GM12878 (cell line): ENCODE data around the gene ELOVL5. TPM values are rescaled to one million over a fixed set of nuclear protein-coding genes. Genes with fewer than 3 reads are reported as not detected.

ENCODE experiments used
- ATAC-seq: fragments of 200-7000 bp; cut with Tn5 transposase; 3 replicates; pipeline ENCODE4 v1.9.1; 2020; ENCODE audit warnings: mild to moderate bottlenecking, moderate library complexity
- BruUV-seq: library from RNA; stranded (reverse); fragments of 400-500 nt; replicated peaks from 2 replicates; lab custom pipeline; 2021; lab: Mats Ljungman, UMichigan
- CTCF ChIA-PET: fragments of 300-600 bp; sonication (Branson Sonifier 250); formaldehyde crosslinking; extraction: SDS; loops from one replicate; lab custom pipeline; 2021; ENCODE audit warnings: inconsistent platforms; lab: Yijun Ruan, JAX
- POLR2A ChIA-PET: fragments of 350-600 bp; formaldehyde crosslinking; extraction: SDS; loops from one replicate; lab custom pipeline; 2021; ENCODE audit warnings: inconsistent platforms; lab: Charles Lee
- RAD21 ChIA-PET: fragments of 300-600 bp; sonication (Branson Sonifier 250); formaldehyde crosslinking; loops from one replicate; lab custom pipeline; 2023; ENCODE audit warnings: antibody characterized with exemption; ENCODE audit not compliant: unreplicated experiment; lab: Charles Lee
- SMC1A ChIA-PET: fragments of 300-600 bp; sonication (Branson Sonifier 250); formaldehyde crosslinking; loops from one replicate; lab custom pipeline; 2023; ENCODE audit not compliant: unreplicated experiment, uncharacterized antibody; lab: Charles Lee
- DNase-seq: peaks from one replicate; pipeline ENCODE4 v3.0.0-alpha.2; 2011; ENCODE audit warnings: low read depth, low spot score
- FAIRE-seq: peaks from 3 replicates; lab custom pipeline; 2011; peaks lifted over from hg19 to GRCh38; lab: Jason Lieb, UNC
- H2AFZ ChIP-seq: 2 replicates; pipeline ENCODE4 v1.6.0; 2011; ENCODE audit warnings: low read depth, low read length, control low read depth; ENCODE audit not compliant: control insufficient read depth
- H3K27ac ChIP-seq: 2 replicates; pipeline ENCODE4 v1.5.1; 2011; ENCODE audit warnings: control low read depth; ENCODE audit not compliant: control insufficient read depth, insufficient read depth
- H3K27me3 ChIP-seq, 2 experiments: replicated peaks in 1 of 2; 2 replicates each; pipeline versions ENCODE4 v1.6.0 to v1.6.1; 2011; ENCODE audit warnings: low read length in 1 of 2; ENCODE audit not compliant: control insufficient read depth in 2 of 2, insufficient read depth in 2 of 2
- H3K36me3 ChIP-seq, 2 experiments: 2 replicates each; pipeline ENCODE4 v1.5.1; 2011; ENCODE audit warnings: low read length in 1 of 2; ENCODE audit not compliant: control insufficient read depth in 2 of 2, insufficient read depth in 2 of 2
- H3K4me1 ChIP-seq: 2 replicates; pipeline ENCODE4 v1.6.1; 2011; ENCODE audit warnings: mild to moderate bottlenecking, low read length, moderate library complexity, mixed read lengths; ENCODE audit not compliant: control insufficient read depth, insufficient read depth
- H3K4me2 ChIP-seq: 2 replicates; pipeline ENCODE4 v1.6.0; 2011; ENCODE audit warnings: control low read depth; ENCODE audit not compliant: control insufficient read depth, insufficient read depth
- H3K4me3 ChIP-seq: fragments of 200-600 bp; sonication (generic); 2 replicates; pipeline ENCODE4 v1.5.1; 2016
- H3K79me2 ChIP-seq: 2 replicates; pipeline ENCODE4 v1.6.0; 2011; ENCODE audit warnings: low read length; ENCODE audit not compliant: control insufficient read depth, insufficient read depth
- H3K9ac ChIP-seq: 2 replicates; pipeline ENCODE4 v1.8.0; 2011; ENCODE audit warnings: low read length, control low read depth, mixed read lengths; ENCODE audit not compliant: control insufficient read depth, insufficient read depth
- H3K9me3 ChIP-seq: replicated peaks from 3 replicates; pipeline ENCODE4 v1.5.1; 2011; ENCODE audit warnings: mild to moderate bottlenecking, low read length; ENCODE audit not compliant: control insufficient read depth, insufficient read depth
- H4K20me1 ChIP-seq: 2 replicates; pipeline ENCODE4 v1.6.0; 2011; ENCODE audit not compliant: control insufficient read depth, insufficient read depth
- CEBPZ ChIP-seq: fragments of 150-350 bp; IDR thresholded peaks from 2 replicates; pipeline ENCODE4 v1.6.1; 2016; ENCODE audit warnings: low read depth, low read length
- DPF2 ChIP-seq: fragments of 450-650 bp; IDR thresholded peaks from 2 replicates; pipeline ENCODE4 v1.6.1; 2017; ENCODE audit warnings: mild to moderate bottlenecking
- ETV6 ChIP-seq, 2 experiments: fragments of 450-650 bp in 1 of 2; IDR thresholded peaks in 1 of 2; conservative IDR thresholded peaks in 1 of 2; 2 replicates each; pipeline ENCODE4 v1.6.1; 2014; ENCODE audit warnings: antibody characterized with exemption in 1 of 2, borderline replicate concordance in 1 of 2, low read depth in 1 of 2, mild to moderate bottlenecking in 1 of 2, moderate library complexity in 1 of 2
- MTA3 ChIP-seq: IDR thresholded peaks from 2 replicates; pipeline ENCODE4 v1.6.1; 2012; ENCODE audit warnings: low read length, inconsistent platforms, borderline replicate concordance
- NFIC ChIP-seq: IDR thresholded peaks from 2 replicates; pipeline ENCODE4 v1.6.1; 2012; ENCODE audit warnings: low read depth, mild to moderate bottlenecking, inconsistent platforms, low read length, moderate library complexity
- NR2C1 ChIP-seq: fragments of 450-650 bp; IDR thresholded peaks from 2 replicates; pipeline ENCODE4 v1.6.1; 2017; ENCODE audit warnings: antibody characterized with exemption, mild to moderate bottlenecking, moderate library complexity
- POLR2A ChIP-seq: IDR thresholded peaks from 2 replicates; pipeline ENCODE4 v1.6.1; 2011; ENCODE audit warnings: low read depth, mild to moderate bottlenecking, low read length
- RAD21 ChIP-seq: IDR thresholded peaks from 2 replicates; pipeline ENCODE4 v1.6.1; 2011; ENCODE audit warnings: mild to moderate bottlenecking, low read depth, low read length, moderate library complexity; ENCODE audit not compliant: insufficient read depth
- RFX5 ChIP-seq: IDR thresholded peaks from 2 replicates; pipeline ENCODE4 v1.6.1; 2011; ENCODE audit warnings: low read depth, low read length, improper control_type of control experiment
- SPI1 ChIP-seq: IDR thresholded peaks from 2 replicates; pipeline ENCODE4 v1.6.1; 2011; ENCODE audit warnings: low read depth, mild to moderate bottlenecking, low read length, moderate library complexity, borderline replicate concordance; ENCODE audit not compliant: insufficient read depth
- SRF ChIP-seq, 2 experiments: IDR thresholded peaks; 2 replicates each; pipeline ENCODE4 v1.6.1; 2011; ENCODE audit warnings: low read depth in 2 of 2, low read length in 2 of 2, mild to moderate bottlenecking in 1 of 2, moderate library complexity in 1 of 2
- TCF7 ChIP-seq: IDR thresholded peaks from 2 replicates; pipeline ENCODE4 v1.6.1; 2014; ENCODE audit warnings: antibody characterized with exemption, borderline replicate concordance
- WGBS: methylation state at CpG from one replicate; pipeline ENCODE4 v1.1.6; 2016; ENCODE audit warnings: low lambda C conversion rate; ENCODE audit not compliant: insufficient replicate concordance, insufficient coverage; ENCODE audit errors: missing lambda C conversion rate; 5-methylcytosine and 5-hydroxymethylcytosine counted together
- in situ Hi-C: fragments of 300-500 bp; cut with MboI; formaldehyde crosslinking; loops from 9 replicates; pipeline ENCODE4 v1.14.3; 2018; ENCODE audit warnings: mixed read lengths
- intact Hi-C: fragments of 100-400 bp; cut with micrococcal nuclease; formaldehyde crosslinking; loops from one replicate; pipeline ENCODE4 v1.14.2; 2022; ENCODE audit not compliant: unreplicated experiment
- polyA plus RNA-seq, 11 experiments: library from polyadenylated mRNA; depleted of rRNA in 4 of 11; unstranded in 6 of 11; stranded (reverse) in 5 of 11; fragments of >200 nt; fragmentation: Nextera tagmentation in 4 of 11; fragmentation: Illumina TruSeq in 1 of 11; extraction: Ambion mirVana in 4 of 11; extraction: Trizol in 1 of 11; gene quantifications; 1 replicate in 1 of 11; 2 replicates in 10 of 11; pipeline versions ENCODE4 v1.2.1 to v1.2.3, GENCODE V29; 2011 to 2016; ENCODE audit warnings: inconsistent platforms in 2 of 11, missing spikeins in 2 of 11, low read depth in 1 of 11
- total RNA-seq, 4 experiments: library from RNA; depleted of rRNA in 3 of 4; stranded (reverse); fragments of >200 nt in 3 of 4; fragmentation: Illumina TruSeq in 1 of 4; extraction: Trizol in 1 of 4; gene quantifications; 2 replicates each; pipeline versions ENCODE4 v1.2.1 to v1.2.3, GENCODE V29; 2013 to 2021
- TF ChIP-seq, protein P1 (sequence below): IDR thresholded peaks from 2 replicates; pipeline ENCODE4 v1.6.1; 2012; ENCODE audit warnings: mild to moderate bottlenecking, low read depth, low read length
- TF ChIP-seq, protein P2 (sequence below): IDR thresholded peaks from 2 replicates; pipeline ENCODE4 v1.6.1; 2011; ENCODE audit warnings: borderline replicate concordance, low read depth, mild to moderate bottlenecking, moderate library complexity, low read length; ENCODE audit not compliant: insufficient read depth, poor library complexity, severe bottlenecking

ELOVL5 gene
- total and polyA plus RNA-seq, 10 of the 15 experiments (the other 5 are each of a cell fraction or from before 2014, with no cell fraction given), result 156 to 241 (median 196) TPM

DNA sequence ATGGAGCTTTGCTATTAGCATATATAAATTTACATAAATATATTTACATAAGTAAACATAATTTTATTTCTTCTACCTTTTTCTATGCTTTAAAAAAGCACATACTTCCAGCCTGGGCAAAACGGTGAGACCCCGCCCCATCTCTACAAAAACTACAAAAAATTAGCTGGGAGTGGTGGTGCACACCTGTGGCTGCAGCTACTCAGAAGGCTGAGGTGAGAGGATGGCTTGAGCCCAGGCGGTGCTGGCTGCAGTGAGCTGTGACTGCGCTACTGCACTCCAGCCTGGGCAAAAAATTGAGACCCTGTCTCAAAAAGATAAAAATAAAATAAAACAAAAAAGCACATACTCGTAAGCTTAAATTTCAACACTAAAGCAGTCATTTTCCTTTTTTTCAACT is 30.3 kb downstream of the ELOVL5 start (continued):
- TF ChIP-seq, protein P1, sequence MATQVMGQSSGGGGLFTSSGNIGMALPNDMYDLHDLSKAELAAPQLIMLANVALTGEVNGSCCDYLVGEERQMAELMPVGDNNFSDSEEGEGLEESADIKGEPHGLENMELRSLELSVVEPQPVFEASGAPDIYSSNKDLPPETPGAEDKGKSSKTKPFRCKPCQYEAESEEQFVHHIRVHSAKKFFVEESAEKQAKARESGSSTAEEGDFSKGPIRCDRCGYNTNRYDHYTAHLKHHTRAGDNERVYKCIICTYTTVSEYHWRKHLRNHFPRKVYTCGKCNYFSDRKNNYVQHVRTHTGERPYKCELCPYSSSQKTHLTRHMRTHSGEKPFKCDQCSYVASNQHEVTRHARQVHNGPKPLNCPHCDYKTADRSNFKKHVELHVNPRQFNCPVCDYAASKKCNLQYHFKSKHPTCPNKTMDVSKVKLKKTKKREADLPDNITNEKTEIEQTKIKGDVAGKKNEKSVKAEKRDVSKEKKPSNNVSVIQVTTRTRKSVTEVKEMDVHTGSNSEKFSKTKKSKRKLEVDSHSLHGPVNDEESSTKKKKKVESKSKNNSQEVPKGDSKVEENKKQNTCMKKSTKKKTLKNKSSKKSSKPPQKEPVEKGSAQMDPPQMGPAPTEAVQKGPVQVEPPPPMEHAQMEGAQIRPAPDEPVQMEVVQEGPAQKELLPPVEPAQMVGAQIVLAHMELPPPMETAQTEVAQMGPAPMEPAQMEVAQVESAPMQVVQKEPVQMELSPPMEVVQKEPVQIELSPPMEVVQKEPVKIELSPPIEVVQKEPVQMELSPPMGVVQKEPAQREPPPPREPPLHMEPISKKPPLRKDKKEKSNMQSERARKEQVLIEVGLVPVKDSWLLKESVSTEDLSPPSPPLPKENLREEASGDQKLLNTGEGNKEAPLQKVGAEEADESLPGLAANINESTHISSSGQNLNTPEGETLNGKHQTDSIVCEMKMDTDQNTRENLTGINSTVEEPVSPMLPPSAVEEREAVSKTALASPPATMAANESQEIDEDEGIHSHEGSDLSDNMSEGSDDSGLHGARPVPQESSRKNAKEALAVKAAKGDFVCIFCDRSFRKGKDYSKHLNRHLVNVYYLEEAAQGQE, result no peak
- TF ChIP-seq NR2C1 (no peak), ETV6 (conservative IDR thresholded peaks at IDR 0.05 in 1 of 2, IDR thresholded peaks at IDR 0.05 in 1 of 2; ENCODE audit: borderline replicate concordance in 1 of 2, low read depth in 1 of 2) (no peak), MTA3 (no peak), RAD21 (no peak)

DNA sequence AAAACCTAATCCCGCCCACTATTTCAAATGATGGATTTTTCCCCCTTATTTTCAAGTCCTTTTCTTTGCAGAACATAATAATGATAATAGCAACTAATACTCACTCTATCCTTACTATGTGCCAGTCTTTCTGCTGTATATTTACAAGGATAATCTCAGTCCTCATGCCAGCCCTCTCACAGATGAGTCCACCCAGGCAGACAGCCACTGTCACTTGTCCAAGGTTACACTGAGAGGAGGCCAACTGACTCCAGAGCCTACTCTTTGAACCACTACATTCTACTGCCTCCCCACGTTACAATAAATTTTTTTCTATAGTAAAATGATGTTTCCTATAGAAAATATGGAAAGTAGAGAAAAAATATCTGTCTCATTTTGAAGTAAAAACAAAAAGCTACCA is 30.9 kb downstream of the ELOVL5 start:
- H2AFZ ChIP-seq, result no peak overlapping the region
- no peak overlapping the region for H3K4me3 ChIP-seq
- no peaks in the 10 kb centered on the region for H3K9me3 ChIP-seq
- no peak overlapping the region for H3K4me2 ChIP-seq
- SMC1A ChIA-PET, result interaction anchor here (0.8 to 2.3 kb wide), 6 partner anchors 9 to 115 kb away, joined by 3 to 23 read pairs (median 4); no protein-coding TSS in a partner anchor
- FAIRE-seq (no peak), ATAC-seq (no peak), DNase-seq (no peak)
- intact Hi-C loops, result no loop called here
- BruUV-seq, result no TSS peak
- POLR2A ChIA-PET, result interaction anchor here (1.0 to 1.6 kb wide), 3 partner anchors 12 to 39 kb away, joined by 3 to 6 read pairs (median 3); no protein-coding TSS in a partner anchor
- H4K20me1 ChIP-seq, result no peaks in the 10 kb centered on the region
- H3K4me1 ChIP-seq, result no peaks in the 10 kb centered on the region
- in situ Hi-C loops, result no loop called here
- RAD21 ChIA-PET, result interaction anchor here (1.2 kb wide), 1 partner anchor 22 kb away, joined by 5 read pairs; no protein-coding TSS in a partner anchor
- WGBS, result 49% methylated on average over 2 of the region's 2 CpGs
- no peak overlapping the region for H3K27ac ChIP-seq
- H3K27me3 ChIP-seq, result no peaks in the 10 kb centered on the region
- peaks cover 0 to 6% of the 10 kb centered on the region in 2 experiments; a peak in 3 of 4 replicates for H3K36me3 ChIP-seq
- H3K9ac ChIP-seq, result no peak overlapping the region
- H3K79me2 ChIP-seq, result peaks cover 49% of the 10 kb centered on the region
- CTCF ChIA-PET, result interaction anchor here (1.4 to 1.9 kb wide), 2 partner anchors 12 to 15 kb away, joined by 3 to 10 read pairs; no protein-coding TSS in a partner anchor
- TF ChIP-seq NFIC, result no peak
- TF ChIP-seq POLR2A, result no peak
- no peak for TF ChIP-seq CEBPZ
- no peak for TF ChIP-seq DPF2
- no peak for TF ChIP-seq RFX5
- TF ChIP-seq SRF (IDR thresholded peaks at IDR 0.05; ENCODE audit: low read depth in 2 of 2, low read length in 2 of 2), result no peak
- TF ChIP-seq, protein P2, sequence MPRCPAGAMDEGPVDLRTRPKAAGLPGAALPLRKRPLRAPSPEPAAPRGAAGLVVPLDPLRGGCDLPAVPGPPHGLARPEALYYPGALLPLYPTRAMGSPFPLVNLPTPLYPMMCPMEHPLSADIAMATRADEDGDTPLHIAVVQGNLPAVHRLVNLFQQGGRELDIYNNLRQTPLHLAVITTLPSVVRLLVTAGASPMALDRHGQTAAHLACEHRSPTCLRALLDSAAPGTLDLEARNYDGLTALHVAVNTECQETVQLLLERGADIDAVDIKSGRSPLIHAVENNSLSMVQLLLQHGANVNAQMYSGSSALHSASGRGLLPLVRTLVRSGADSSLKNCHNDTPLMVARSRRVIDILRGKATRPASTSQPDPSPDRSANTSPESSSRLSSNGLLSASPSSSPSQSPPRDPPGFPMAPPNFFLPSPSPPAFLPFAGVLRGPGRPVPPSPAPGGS, result no peak
- no peak for TF ChIP-seq SPI1
- no peak for TF ChIP-seq TCF7
- TF ChIP-seq RAD21, result no peak
